ENCODE data around the gene TOMT.
"Not testable (repeated sequence)": the region's sequence is repeated elsewhere in the genome, so short reads cannot be mapped to it uniquely, and the experiment has no call there.

The TOMT gene

GRCh38 chr11:72138821-72139390 lies 33.2 kb downstream of the TOMT start:
- ChIA-PET CTCF (no interaction called here), POLR2A (ENCODE audit: low non-redundant PET) (interaction anchor here (1.2 kb wide), 1 partner anchor 26 kb away, joined by 3 read pairs; the partner anchor contains the start of gene ANAPC15)
- TF ChIP-seq CTCF (conservative IDR thresholded peaks at IDR 0.05; ENCODE audit: low read depth) = no peak
- DNase-seq (ENCODE audit: low spot score) = no peak
- H3K27ac ChIP-seq = peak overlapping the region; percentile 83

DNA sequence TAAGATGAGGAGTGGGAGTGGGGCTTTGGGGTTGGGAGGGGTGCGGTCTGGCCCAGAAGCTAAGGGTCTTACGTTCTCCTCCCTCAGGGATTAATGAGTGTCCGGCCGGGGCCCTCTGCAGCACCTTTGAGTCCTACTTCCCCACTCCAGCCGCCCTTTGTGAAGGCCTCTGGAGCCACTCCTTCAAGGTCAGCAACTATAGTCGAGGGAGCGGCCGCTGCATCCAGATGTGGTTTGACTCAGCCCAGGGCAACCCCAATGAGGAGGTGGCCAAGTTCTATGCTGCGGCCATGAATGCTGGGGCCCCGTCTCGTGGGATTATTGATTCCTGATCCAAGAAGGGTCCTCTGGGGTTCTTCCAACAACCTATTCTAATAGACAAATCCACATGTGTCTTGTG lies 33.8 kb downstream of the TOMT start:
- TF ChIP-seq CTCF (conservative IDR thresholded peaks at IDR 0.05; ENCODE audit: low read depth) = no peak
- peak overlapping the region; percentile 83 for H3K27ac ChIP-seq
- ChIA-PET CTCF (no interaction called here), POLR2A (ENCODE audit: low non-redundant PET) (no interaction called here)
- no peak for DNase-seq (ENCODE audit: low spot score)

DNA sequence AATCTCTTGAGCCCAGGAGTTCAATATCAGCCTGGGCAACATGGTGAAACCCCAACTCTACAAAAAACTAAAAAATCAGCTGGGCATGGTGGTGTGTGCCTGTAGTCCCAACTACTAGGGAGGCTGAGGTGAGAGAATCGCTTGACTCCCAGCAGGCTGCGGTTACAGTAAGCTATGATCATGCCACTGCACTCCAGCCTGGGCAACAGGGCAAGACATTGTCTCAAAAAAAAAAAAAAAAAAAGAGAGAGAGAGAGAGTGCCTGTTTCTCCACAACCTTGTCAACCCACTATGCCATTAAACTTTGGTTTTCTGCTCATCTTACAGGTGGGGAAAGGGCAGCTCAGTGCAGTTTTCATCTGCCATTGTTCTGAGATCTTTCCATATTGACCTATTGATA lies 34.9 kb downstream of the TOMT start:
- ChIA-PET POLR2A (ENCODE audit: low non-redundant PET) (interaction anchor here (0.5 kb wide), 1 partner anchor 40 kb away, joined by 3 read pairs; no protein-coding TSS in a partner anchor), CTCF (interaction anchor here (0.6 kb wide), 1 partner anchor 62 kb away, joined by 3 read pairs; no protein-coding TSS in a partner anchor)
- no peak for DNase-seq (ENCODE audit: low spot score)
- peak overlapping the region; percentile 83 for H3K27ac ChIP-seq
- no peak for TF ChIP-seq CTCF (conservative IDR thresholded peaks at IDR 0.05; ENCODE audit: low read depth)

DNA sequence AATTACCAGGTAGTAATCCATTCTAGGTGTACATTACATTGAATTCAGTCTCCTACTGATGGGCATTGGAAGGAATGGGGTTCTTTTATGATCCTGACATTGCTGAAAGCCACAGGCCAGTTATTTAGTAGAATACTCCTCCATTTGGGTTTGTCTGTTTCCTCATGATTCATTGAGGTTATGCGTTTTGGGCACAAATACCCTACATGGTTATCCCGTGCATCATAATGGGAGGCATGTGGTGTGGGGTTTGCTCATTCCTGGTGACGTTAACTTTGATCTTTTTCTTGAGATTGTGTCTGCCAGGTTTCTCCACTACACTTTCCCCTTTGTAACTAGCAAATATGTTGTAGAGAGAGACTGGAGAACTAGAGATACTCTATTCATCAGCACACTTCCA lies 35.3 kb downstream of the TOMT start:
- CTCF ChIA-PET = interaction anchor here (0.6 to 0.8 kb wide), 2 partner anchors 61 to 293 kb away, joined by 3 read pairs; partner anchors contain the start of gene CLPB
- no peak for TF ChIP-seq CTCF (conservative IDR thresholded peaks at IDR 0.05; ENCODE audit: low read depth)
- peak; percentile 84 for DNase-seq (ENCODE audit: low spot score)
- POLR2A ChIA-PET (ENCODE audit: low non-redundant PET) = interaction anchor here (0.5 kb wide), 1 partner anchor 40 kb away, joined by 3 read pairs; no protein-coding TSS in a partner anchor
- peak overlapping the region; percentile 86; the same call in 1 of the 2 replicates for H3K27ac ChIP-seq

DNA sequence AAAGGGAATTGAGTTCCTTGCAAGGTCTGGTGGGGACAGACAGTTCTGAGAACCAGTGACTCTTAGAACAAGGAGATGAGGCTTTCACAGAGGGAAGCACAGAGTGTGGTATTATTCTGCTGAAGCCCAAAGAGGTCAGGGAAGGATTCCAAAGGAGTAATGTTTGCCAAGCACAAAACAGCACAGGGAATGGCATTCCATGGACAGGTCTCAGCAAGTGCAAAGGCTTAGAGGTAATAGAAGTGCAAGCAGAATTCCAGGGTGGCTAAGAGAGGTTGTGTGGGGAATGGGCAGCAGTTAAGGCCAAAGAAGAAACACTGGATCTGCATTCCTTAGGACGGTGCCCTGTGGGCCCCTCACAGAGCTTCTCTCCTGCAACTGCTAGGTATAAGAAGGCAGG lies 36.4 kb downstream of the TOMT start:
- peak; percentile 66 for DNase-seq (ENCODE audit: low spot score)
- POLR2A ChIA-PET (ENCODE audit: low non-redundant PET) = not testable (repeated sequence)
- CTCF ChIA-PET = interaction anchor here (0.6 to 0.8 kb wide), 2 partner anchors 41 to 292 kb away, joined by 3 to 4 read pairs; partner anchors contain the start of gene CLPB
- peak overlapping the region; percentile 86 for H3K27ac ChIP-seq

DNA sequence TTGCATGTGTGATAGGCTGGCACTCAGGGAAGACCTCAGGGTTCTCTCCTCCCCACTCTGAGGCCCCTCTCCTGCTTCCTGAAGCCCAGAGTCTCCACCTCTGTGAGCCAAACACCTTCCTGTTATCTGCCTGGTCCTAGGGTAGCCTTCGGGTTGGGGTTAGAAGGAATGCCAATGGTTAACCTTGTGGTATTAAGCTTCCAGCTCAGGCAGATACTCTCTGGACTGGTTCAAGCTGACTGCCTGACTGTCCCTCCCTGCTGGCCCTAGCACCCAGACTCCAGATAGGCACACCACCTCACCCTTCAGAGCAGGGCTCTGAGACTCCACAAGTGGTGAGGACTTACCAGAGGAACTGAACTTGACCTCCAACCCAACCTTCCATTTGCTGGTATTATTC lies 36.8 kb downstream of the TOMT start:
- POLR2A ChIA-PET (ENCODE audit: low non-redundant PET) = not testable (repeated sequence)

GRCh38 chr11:72144807-72145565 lies 39.3 kb downstream of the TOMT start:
- ChIA-PET CTCF (interaction anchor here (0.6 to 3.1 kb wide), 8 partner anchors 17 to 290 kb away, joined by 3 to 14 read pairs (median 6); no protein-coding TSS in a partner anchor), POLR2A (ENCODE audit: low non-redundant PET) (interaction anchor here (0.6 to 0.8 kb wide), 4 partner anchors 37 to 145 kb away, joined by 3 read pairs; no protein-coding TSS in a partner anchor)
- peak overlapping the region; percentile 87 for H3K27ac ChIP-seq
- TF ChIP-seq CTCF (conservative IDR thresholded peaks at IDR 0.05; ENCODE audit: low read depth) = no peak
- peak; percentile 34 for DNase-seq (ENCODE audit: low spot score)

More for the DNA sequence above, 36.8 kb downstream of the TOMT start:
- DNase-seq (ENCODE audit: low spot score); CTCF ChIA-PET: not testable (repeated sequence)
- peak overlapping the region; percentile 86 for H3K27ac ChIP-seq

All from RWPE1 (cell line).